Body of pancreas (tissue), 4 donors: Measurements from ENCODE around the gene ITPK1.
A peak's percentile ranks its signal among the peaks of the same experiment; 100 is the strongest.

Source experiments
- CTCF ChIP-seq, 7 experiments: fragments of 450-650 bp in 4 of 7; fragments of 200-600 bp in 3 of 7; sonication (generic) in 3 of 7; IDR thresholded peaks; one replicate each; pipeline ENCODE4 v1.5.1; 2016 to 2019; ENCODE audit warnings: antibody characterized with exemption in 7 of 7
- POLR2A ChIP-seq, 3 donors: fragments of 450-650 bp; IDR thresholded peaks; one replicate each; pipeline ENCODE4 v1.6.1; 2016; ENCODE audit warnings: antibody characterized with exemption in 3 of 3, mild to moderate bottlenecking in 2 of 3

- TF ChIP-seq POLR2A (IDR thresholded peaks at IDR 0.05) (no peak), CTCF (IDR thresholded peaks at IDR 0.05) (peak in 1 of 7 experiments; percentile 15)
These were observed 122.4 kb downstream of the ITPK1 start for GRCh38 chr14:92993302-92993701.
